Endothelial cell of umbilical vein (primary cell): Measurements from ENCODE around the gene RPL35. TPM values are rescaled to one million over a fixed set of nuclear protein-coding genes. Genes with fewer than 3 reads are reported as not detected.
A peak's percentile ranks its signal among the peaks of the same experiment; 100 is the strongest.

Experiments
- BruUV-seq: library from RNA; stranded (reverse); fragments of 400-500 nt; replicated peaks from 2 replicates; lab custom pipeline; 2021; lab: Mats Ljungman, UMichigan
- CTCF ChIA-PET: fragments of 300-600, 350-600 bp; sonication (Branson Sonifier 250); formaldehyde crosslinking; loops from one replicate; lab custom pipeline; 2021; ENCODE audit warnings: antibody characterized with exemption, inconsistent platforms; lab: Charles Lee
- POLR2A ChIA-PET: fragments of 300-600, 350-600 bp; sonication (Branson Sonifier 250); formaldehyde crosslinking; loops from one replicate; lab custom pipeline; 2021; ENCODE audit warnings: antibody characterized with exemption, inconsistent platforms; lab: Charles Lee
- DNase-seq: peaks from one replicate; pipeline ENCODE4 v3.0.0-alpha.2; 2011; ENCODE audit warnings: low read depth, low spot score
- FAIRE-seq: peaks from 2 replicates; lab custom pipeline; 2011; peaks lifted over from hg19 to GRCh38; lab: Jason Lieb, UNC
- H2AFZ ChIP-seq: 2 replicates; pipeline ENCODE4 v1.6.0; 2012; ENCODE audit warnings: low read depth, low read length, control low read depth, inconsistent platforms
- H3K27ac ChIP-seq: 2 replicates; pipeline ENCODE4 v1.5.1; 2011; ENCODE audit warnings: low read depth, mild to moderate bottlenecking, control low read depth, low read length, moderate library complexity; ENCODE audit not compliant: insufficient read depth
- H3K27me3 ChIP-seq, 2 experiments: 2 replicates each; pipeline versions ENCODE4 v1.6.0 to v1.6.1; 2011; ENCODE audit warnings: low read length in 2 of 2, mixed read lengths in 1 of 2; ENCODE audit not compliant: control insufficient read depth in 2 of 2, insufficient read depth in 2 of 2
- H3K36me3 ChIP-seq, 2 experiments: 2 replicates in 1 of 2; 3 replicates in 1 of 2; pipeline ENCODE4 v1.5.1; 2011; ENCODE audit warnings: low read length in 2 of 2, mild to moderate bottlenecking in 1 of 2, moderate library complexity in 1 of 2; ENCODE audit not compliant: control insufficient read depth in 2 of 2, insufficient read depth in 2 of 2; ENCODE audit errors: extremely low read depth in 1 of 2
- H3K4me1 ChIP-seq: 3 replicates; pipeline ENCODE4 v1.5.1; 2011; ENCODE audit warnings: mild to moderate bottlenecking, low read length; ENCODE audit not compliant: control insufficient read depth, insufficient read depth; ENCODE audit errors: extremely low read depth
- H3K4me2 ChIP-seq: 2 replicates; pipeline ENCODE4 v1.6.1; 2011; ENCODE audit warnings: low read length, control low read depth, mixed read lengths; ENCODE audit not compliant: insufficient read depth
- H3K4me3 ChIP-seq, 3 experiments: fragments of 200-600 bp in 1 of 3; sonication (generic), shearing (Covaris generic) in 1 of 3; replicated peaks in 1 of 3; 2 replicates each; pipeline ENCODE4 v1.5.1; 2011 to 2016; ENCODE audit warnings: control low read depth in 3 of 3, low read length in 3 of 3, mild to moderate bottlenecking in 2 of 3, inconsistent platforms in 1 of 3, low read depth in 1 of 3, moderate library complexity in 1 of 3; ENCODE audit not compliant: insufficient read depth in 1 of 3
- H3K79me2 ChIP-seq: 2 replicates; pipeline ENCODE4 v1.6.0; 2012; ENCODE audit warnings: low read length, inconsistent platforms; ENCODE audit not compliant: control insufficient read depth, insufficient read depth
- H3K9ac ChIP-seq: replicated peaks from 2 replicates; pipeline ENCODE3; 2011; ENCODE audit warnings: low read length, control low read depth; ENCODE audit not compliant: insufficient read depth; ENCODE audit errors: extremely low read depth
- H3K9me1 ChIP-seq: replicated peaks from 3 replicates; pipeline ENCODE4 v1.6.0; 2011; ENCODE audit warnings: mild to moderate bottlenecking, low read length; ENCODE audit not compliant: control insufficient read depth, insufficient read depth; ENCODE audit errors: extremely low read depth
- H3K9me3 ChIP-seq: replicated peaks from 2 replicates; pipeline ENCODE4 v1.5.1; 2012; ENCODE audit warnings: low read length, inconsistent platforms; ENCODE audit not compliant: control insufficient read depth, insufficient read depth
- H4K20me1 ChIP-seq: replicated peaks from 2 replicates; pipeline ENCODE3; 2011; ENCODE audit warnings: mild to moderate bottlenecking, low read length; ENCODE audit not compliant: control insufficient read depth, insufficient read depth; ENCODE audit errors: extremely low read depth
- EZH2 ChIP-seq: IDR thresholded peaks from 2 replicates; pipeline ENCODE4 v1.6.1; 2012; ENCODE audit warnings: borderline replicate concordance, low read depth, mild to moderate bottlenecking, moderate library complexity, low read length, inconsistent platforms; ENCODE audit not compliant: severe bottlenecking
- FOS ChIP-seq: IDR thresholded peaks from 2 replicates; pipeline ENCODE4 v1.6.1; 2011; ENCODE audit warnings: mild to moderate bottlenecking, low read length, moderate library complexity, borderline replicate concordance; ENCODE audit not compliant: insufficient read depth
- GATA2 ChIP-seq: IDR thresholded peaks from 2 replicates; pipeline ENCODE4 v1.7.0; 2011; ENCODE audit warnings: low read depth, mild to moderate bottlenecking, moderate library complexity, mixed read lengths, low read length; ENCODE audit not compliant: insufficient read length, insufficient read depth
- JUN ChIP-seq: IDR thresholded peaks from 2 replicates; pipeline ENCODE4 v1.6.1; 2011; ENCODE audit warnings: borderline replicate concordance, low read depth; ENCODE audit not compliant: insufficient read length, insufficient read depth
- MAX ChIP-seq: IDR thresholded peaks from 2 replicates; pipeline ENCODE4 v1.6.1; 2011; ENCODE audit not compliant: insufficient read depth, insufficient read length
- MYC ChIP-seq: IDR thresholded peaks from one replicate; pipeline ENCODE4 v1.6.1; 2011; ENCODE audit warnings: mild to moderate bottlenecking, low read depth, low read length
- POLR2A ChIP-seq: IDR thresholded peaks from 2 replicates; pipeline ENCODE4 v1.6.1; 2012; ENCODE audit warnings: low read depth, mild to moderate bottlenecking, control low read depth, low read length
- POLR2AphosphoS5 ChIP-seq: IDR thresholded peaks from 2 replicates; pipeline ENCODE4 v1.6.1; 2012; ENCODE audit warnings: low read depth, mild to moderate bottlenecking, control low read depth, low read length, moderate library complexity; ENCODE audit not compliant: insufficient read depth
- dilution Hi-C: fragments of 300-500 bp; cut with MboI; formaldehyde crosslinking; loops from one replicate; pipeline ENCODE4 v1.15.0; 2019; ENCODE audit warnings: low sequenced_read_pairs; ENCODE audit not compliant: extremely low pct_ligation_motif_present
- intact Hi-C: fragments of 100-400 bp; cut with micrococcal nuclease; formaldehyde crosslinking; loops from one replicate; pipeline ENCODE4 v1.10.0; 2022
- polyA plus RNA-seq, 4 experiments: library from polyadenylated mRNA; depleted of rRNA in 3 of 4; stranded (reverse) in 3 of 4; unstranded in 1 of 4; fragments of >200 nt; gene quantifications; 2 replicates each; pipeline versions ENCODE4 v1.2.1 to v1.2.3, GENCODE V29; 2011 to 2012; ENCODE audit warnings: missing spikeins in 1 of 4
- total RNA-seq: library from RNA; stranded (reverse); gene quantifications from 2 replicates; pipeline ENCODE4 v1.2.3, GENCODE V29; 2021
- TF ChIP-seq, protein P1 (sequence below), 2 donors: IDR thresholded peaks; 1 replicate in 1 of 2; 2 replicates in 1 of 2; pipeline ENCODE4 v1.5.1; 2011; ENCODE audit warnings: low read length in 2 of 2, mild to moderate bottlenecking in 2 of 2, moderate library complexity in 2 of 2, control low read depth in 1 of 2, inconsistent platforms in 1 of 2, low read depth in 1 of 2; ENCODE audit not compliant: insufficient read depth in 1 of 2; ENCODE audit errors: extremely low read depth in 1 of 2

Gene RPL35
- total and polyA plus RNA-seq, 2 donors (not counting 3 experiments of a cell fraction or from before 2014, with no cell fraction given): 1,230 to 2,206 TPM

DNA sequence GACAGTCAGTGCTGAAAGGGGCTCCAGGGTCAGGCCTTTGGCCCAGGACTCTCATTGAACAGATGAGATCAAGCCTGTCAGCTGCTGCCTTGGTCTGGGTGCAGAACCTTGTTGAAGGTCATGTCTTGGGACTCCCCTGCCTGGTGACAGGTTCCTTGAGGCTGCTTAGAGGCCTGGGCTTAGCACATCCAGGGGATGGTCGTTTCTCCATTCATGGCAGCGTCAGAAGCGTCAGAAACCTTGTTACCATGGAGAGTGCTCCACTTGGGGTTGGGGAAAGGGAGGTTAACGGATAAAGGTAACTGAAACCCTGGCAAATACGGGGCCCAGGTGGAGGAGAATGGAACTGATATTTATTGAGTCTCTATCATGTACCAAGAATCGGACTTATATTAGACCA lies 9.0 kb upstream of the RPL35 start:
- ChIA-PET POLR2A (interaction anchor here (0.7 to 1.2 kb wide), 2 partner anchors 8 to 211 kb away, joined by 3 read pairs; no protein-coding TSS in a partner anchor), CTCF (interaction anchor here (1.0 to 4.1 kb wide), 3 partner anchors 10 to 99 kb away, joined by 4 to 15 read pairs (median 7); partner anchors contain the start of genes NR6A1 and WDR38)
- Histone ChIP-seq H4K20me1 (peaks cover 7% of the 10 kb centered on the region), H2AFZ (no peak overlapping the region), H3K27me3 (no peaks in the 10 kb centered on the region), H3K9me3 (no peaks in the 10 kb centered on the region), H3K4me2 (peak overlapping the region; percentile 96), H3K9me1 (no peaks in the 10 kb centered on the region), H3K36me3 (peaks cover 15 to 20% of the 10 kb centered on the region in 2 experiments), H3K27ac (peak overlapping the region; percentile 75), H3K79me2 (peaks cover 77% of the 10 kb centered on the region), H3K4me1 (peaks cover 34% of the 10 kb centered on the region), H3K4me3 (peak overlapping the region; percentile 31 to 97 (median 79)), H3K9ac (peak overlapping the region; percentile 91)
- intact Hi-C loops (loop anchor here (1.0 kb wide), 2 partner anchors 9 to 273 kb away; partner anchors contain the start of genes RPL35 and SCAI), dilution Hi-C loops (no loop called here)
- BruUV-seq: no TSS peak
- FAIRE-seq (no peak), DNase-seq (no peak)
- TF ChIP-seq FOS (no peak), MAX (no peak), POLR2AphosphoS5 (no peak), MYC (no peak), POLR2A (no peak), GATA2 (no peak), JUN (no peak), EZH2 (no peak)
- TF ChIP-seq, protein P1, sequence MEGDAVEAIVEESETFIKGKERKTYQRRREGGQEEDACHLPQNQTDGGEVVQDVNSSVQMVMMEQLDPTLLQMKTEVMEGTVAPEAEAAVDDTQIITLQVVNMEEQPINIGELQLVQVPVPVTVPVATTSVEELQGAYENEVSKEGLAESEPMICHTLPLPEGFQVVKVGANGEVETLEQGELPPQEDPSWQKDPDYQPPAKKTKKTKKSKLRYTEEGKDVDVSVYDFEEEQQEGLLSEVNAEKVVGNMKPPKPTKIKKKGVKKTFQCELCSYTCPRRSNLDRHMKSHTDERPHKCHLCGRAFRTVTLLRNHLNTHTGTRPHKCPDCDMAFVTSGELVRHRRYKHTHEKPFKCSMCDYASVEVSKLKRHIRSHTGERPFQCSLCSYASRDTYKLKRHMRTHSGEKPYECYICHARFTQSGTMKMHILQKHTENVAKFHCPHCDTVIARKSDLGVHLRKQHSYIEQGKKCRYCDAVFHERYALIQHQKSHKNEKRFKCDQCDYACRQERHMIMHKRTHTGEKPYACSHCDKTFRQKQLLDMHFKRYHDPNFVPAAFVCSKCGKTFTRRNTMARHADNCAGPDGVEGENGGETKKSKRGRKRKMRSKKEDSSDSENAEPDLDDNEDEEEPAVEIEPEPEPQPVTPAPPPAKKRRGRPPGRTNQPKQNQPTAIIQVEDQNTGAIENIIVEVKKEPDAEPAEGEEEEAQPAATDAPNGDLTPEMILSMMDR (IDR thresholded peaks at IDR 0.05; ENCODE audit: extremely low read depth in 1 of 2, insufficient read depth in 1 of 2, low read depth in 1 of 2, low read length in 2 of 2): no peak
